H9 (cell line): Measurements from ENCODE around the gene IFNA6. TPM values are rescaled to one million over a fixed set of nuclear protein-coding genes. Genes with fewer than 3 reads are reported as not detected.

Source experiments
- DNase-seq: peaks from one replicate; pipeline ENCODE4 v3.0.0-alpha.2; 2017
- H2AFZ ChIP-seq: one replicate; pipeline ENCODE4 v1.6.1; 2013; ENCODE audit warnings: mild to moderate bottlenecking, low read length, control low read depth, moderate library complexity
- H2AK5ac ChIP-seq: 2 replicates; pipeline ENCODE4 v1.6.1; 2013; ENCODE audit warnings: low read length, control low read depth, mixed read lengths; ENCODE audit not compliant: insufficient read length
- H2BK120ac ChIP-seq: one replicate; pipeline ENCODE4 v1.6.1; 2013; ENCODE audit warnings: low read depth, mild to moderate bottlenecking, low read length, control low read depth, inconsistent platforms; ENCODE audit not compliant: poor library complexity, severe bottlenecking
- H2BK12ac ChIP-seq: 2 replicates; pipeline ENCODE4 v1.6.1; 2013; ENCODE audit warnings: low read length, control low read depth, mixed read lengths, low read depth; ENCODE audit not compliant: insufficient read length
- H2BK15ac ChIP-seq: 2 replicates; pipeline ENCODE4 v1.6.1; 2013; ENCODE audit warnings: low read depth, low read length, control low read depth
- H2BK20ac ChIP-seq: one replicate; pipeline ENCODE4 v1.6.1; 2013; ENCODE audit warnings: low read depth, mild to moderate bottlenecking, low read length, control low read depth, inconsistent platforms; ENCODE audit not compliant: poor library complexity, severe bottlenecking
- H2BK5ac ChIP-seq: 2 replicates; pipeline ENCODE4 v1.6.1; 2013; ENCODE audit warnings: low read length, control low read depth, mixed read lengths; ENCODE audit not compliant: insufficient read length
- H3K14ac ChIP-seq: 2 replicates; pipeline ENCODE4 v1.6.1; 2013; ENCODE audit warnings: low read length, control low read depth; ENCODE audit not compliant: insufficient read depth
- H3K18ac ChIP-seq: 2 replicates; pipeline ENCODE4 v1.6.1; 2013; ENCODE audit warnings: low read depth, mild to moderate bottlenecking, mixed read lengths, low read length, control low read depth; ENCODE audit not compliant: insufficient read length
- H3K23ac ChIP-seq: 2 replicates; pipeline ENCODE4 v1.6.1; 2013; ENCODE audit warnings: low read length, control low read depth, mixed read lengths, low read depth; ENCODE audit not compliant: insufficient read length
- H3K23me2 ChIP-seq: 2 replicates; pipeline ENCODE4 v1.6.1; 2013; ENCODE audit warnings: low read depth, mild to moderate bottlenecking, mixed read lengths, low read length, control low read depth; ENCODE audit not compliant: insufficient read length, poor library complexity, severe bottlenecking
- H3K27ac ChIP-seq: 2 replicates; pipeline ENCODE4 v1.5.1; 2013; ENCODE audit warnings: low read length, control low read depth, mixed read lengths, low read depth; ENCODE audit not compliant: insufficient read length
- H3K27me3 ChIP-seq: 2 replicates; pipeline ENCODE4 v1.6.1; 2013; ENCODE audit warnings: low read length, control low read depth, inconsistent platforms; ENCODE audit not compliant: insufficient read depth
- H3K4ac ChIP-seq: 2 replicates; pipeline ENCODE4 v1.6.1; 2013; ENCODE audit warnings: low read depth, mild to moderate bottlenecking, control low read depth, inconsistent platforms, low read length, moderate library complexity
- H3K4me1 ChIP-seq: 2 replicates; pipeline ENCODE4 v1.6.1; 2013; ENCODE audit warnings: low read length, control low read depth, inconsistent platforms; ENCODE audit not compliant: insufficient read depth
- H3K4me2 ChIP-seq: 2 replicates; pipeline ENCODE4 v1.6.1; 2013; ENCODE audit warnings: low read length, control low read depth, mixed read lengths; ENCODE audit not compliant: insufficient read length, insufficient read depth
- H3K56ac ChIP-seq: 2 replicates; pipeline ENCODE4 v1.6.1; 2013; ENCODE audit warnings: low read depth, mild to moderate bottlenecking, mixed read lengths, low read length, control low read depth; ENCODE audit not compliant: insufficient read length
- H3K79me1 ChIP-seq: 2 replicates; pipeline ENCODE4 v1.6.1; 2013; ENCODE audit warnings: low read depth, mild to moderate bottlenecking, moderate library complexity, low read length, control low read depth, inconsistent platforms; ENCODE audit not compliant: insufficient read depth, poor library complexity, severe bottlenecking
- H3K79me2 ChIP-seq: 2 replicates; pipeline ENCODE4 v1.6.1; 2013; ENCODE audit warnings: low read length, control low read depth, inconsistent platforms; ENCODE audit not compliant: insufficient read depth
- H3K9ac ChIP-seq: 2 replicates; pipeline ENCODE4 v1.6.1; 2013; ENCODE audit warnings: low read length, control low read depth, mixed read lengths; ENCODE audit not compliant: insufficient read length; ENCODE audit errors: extremely low read depth
- H3K9me3 ChIP-seq: one replicate; pipeline ENCODE4 v1.6.1; 2013; ENCODE audit warnings: low read depth, low read length, inconsistent platforms; ENCODE audit not compliant: control insufficient read depth
- H3T11ph ChIP-seq: one replicate; pipeline ENCODE4 v1.6.1; 2013; ENCODE audit warnings: mild to moderate bottlenecking, low read length, control low read depth, inconsistent platforms
- H4K20me1 ChIP-seq: one replicate; pipeline ENCODE4 v1.6.1; 2013; ENCODE audit not compliant: control insufficient read depth, insufficient read length, insufficient read depth
- H4K5ac ChIP-seq: 2 replicates; pipeline ENCODE4 v1.6.1; 2013; ENCODE audit warnings: low read depth, mild to moderate bottlenecking, mixed read lengths, low read length, control low read depth; ENCODE audit not compliant: insufficient read length
- H4K8ac ChIP-seq: replicated peaks from 2 replicates; pipeline ENCODE4 v1.6.1; 2013; ENCODE audit warnings: low read length, control low read depth, mixed read lengths, low read depth; ENCODE audit not compliant: insufficient read length
- H4K91ac ChIP-seq: 2 replicates; pipeline ENCODE4 v1.6.1; 2013; ENCODE audit warnings: low read depth, mild to moderate bottlenecking, moderate library complexity, mixed read lengths, low read length, control low read depth; ENCODE audit not compliant: insufficient read length
- H3K27ac Mint-ChIP-seq, 3 experiments: 2 replicates in 2 of 3; 3 replicates in 1 of 3; pipeline ENCODE4 v1.8.0; 2020 to 2021; ENCODE audit warnings: mixed read lengths in 3 of 3, mild to moderate bottlenecking in 1 of 3, moderate library complexity in 1 of 3
- H3K27me3 Mint-ChIP-seq: 2 replicates; pipeline ENCODE4 v1.8.0; 2021; ENCODE audit warnings: low read depth, mild to moderate bottlenecking, moderate library complexity, mixed read lengths
- H3K36me3 Mint-ChIP-seq, 3 experiments: 2 replicates in 2 of 3; 3 replicates in 1 of 3; pipeline ENCODE4 v1.8.0; 2020 to 2021; ENCODE audit warnings: low read depth in 3 of 3, mixed read lengths in 3 of 3; ENCODE audit not compliant: insufficient read depth in 1 of 3
- H3K4me1 Mint-ChIP-seq, 2 experiments: 2 replicates each; pipeline ENCODE4 v1.8.0; 2020; ENCODE audit warnings: mixed read lengths in 2 of 2
- H3K4me3 Mint-ChIP-seq, 2 experiments: 2 replicates in 1 of 2; 3 replicates in 1 of 2; pipeline ENCODE4 v1.8.0; 2020 to 2021; ENCODE audit warnings: mild to moderate bottlenecking in 2 of 2, mixed read lengths in 2 of 2, moderate library complexity in 1 of 2
- H3K9me3 Mint-ChIP-seq, 2 experiments: 2 replicates in 1 of 2; 3 replicates in 1 of 2; pipeline ENCODE4 v1.8.0; 2020; ENCODE audit warnings: mild to moderate bottlenecking in 2 of 2, mixed read lengths in 2 of 2, moderate library complexity in 1 of 2
- CTCF ChIP-seq: fragments of 200-600 bp; sonication (generic); conservative IDR thresholded peaks from 3 replicates; pipeline ENCODE4 v1.8.0; 2021; ENCODE audit warnings: antibody characterized with exemption, mild to moderate bottlenecking
- WGBS: extraction: QIAGEN DNeasy Blood & Tissue Kit; methylation state at CpG from one replicate; pipeline ENCODE4 v1.1.7; 2013; ENCODE audit warnings: missing lambda C conversion rate, low lambda C conversion rate, mixed read lengths; ENCODE audit not compliant: insufficient read length; ENCODE audit errors: extremely low coverage; 5-methylcytosine and 5-hydroxymethylcytosine counted together
- total RNA-seq: library from RNA; stranded (reverse); gene quantifications from 2 replicates; pipeline ENCODE4 v1.2.1, GENCODE V29; 2021

Gene IFNA6
- total RNA-seq, 1 experiment from 2014 or later: not detected

- Histone ChIP-seq H3K23me2 (no peaks in the 10 kb centered on the region), H3T11ph (no peak overlapping the region), H3K4me1 (peaks cover 4% of the 10 kb centered on the region; the same call in 1 of the 2 replicates), H4K91ac (no peak overlapping the region), H3K18ac (no peak overlapping the region), H4K20me1 (no peaks in the 10 kb centered on the region), H3K4me2 (peak overlapping the region; percentile 39), H3K27ac (no peak overlapping the region), H4K8ac (no peak overlapping the region), H3K56ac (no peak overlapping the region), H3K79me2 (peaks cover 26% of the 10 kb centered on the region; the same call in 1 of the 2 replicates), H2BK5ac (no peak overlapping the region), H2BK120ac (no peak overlapping the region), H3K9ac (no peak overlapping the region), H3K79me1 (no peaks in the 10 kb centered on the region), H3K27me3 (no peaks in the 10 kb centered on the region), H3K23ac (no peak overlapping the region), H3K9me3 (no peaks in the 10 kb centered on the region), H2AFZ (no peak overlapping the region), H4K5ac (no peak overlapping the region), H2BK15ac (no peak overlapping the region), H3K14ac (no peak overlapping the region), H3K4ac (no peak overlapping the region), H2BK12ac (no peak overlapping the region), H2BK20ac (no peak overlapping the region), H2AK5ac (no peak overlapping the region)
- DNase-seq: no peak
- Mint-ChIP-seq H3K27me3 (peaks cover 2% of the 10 kb centered on the region; the same call in 1 of the 2 replicates), H3K4me1 (peaks cover 29 to 30% of the 10 kb centered on the region in 2 experiments), H3K4me3 (no peak overlapping the region), H3K9me3 (no peaks in the 10 kb centered on the region; a peak in 1 of 5 replicates), H3K27ac (no peak overlapping the region), H3K36me3 (peaks cover 12 to 17% (median 16%) of the 10 kb centered on the region in 3 experiments; a peak in 6 of 7 replicates)
- TF ChIP-seq CTCF: no peak
- no CpG with 5 or more reads among the region's 5 CpGs for WGBS
Observed at GRCh38 chr9:21331676-21332402, 18.8 kb downstream of the IFNA6 start.
